Prostate gland (tissue), 2 donors: ENCODE results near the gene STOX2. TPM values are rescaled to one million over a fixed set of nuclear protein-coding genes. Genes with fewer than 3 reads are reported as not detected.

ENCODE experiments used
- DNase-seq: peaks from one replicate; pipeline ENCODE4 v3.0.0-alpha.2; 2019; ENCODE audit warnings: low spot score
- H3K27ac ChIP-seq, 2 donors: fragments of 200-600 bp; sonication (generic); 2 replicates each; pipeline ENCODE4 v1.5.1; 2017 to 2019
- H3K27me3 ChIP-seq: fragments of 200-600 bp; sonication (generic); replicated peaks from 2 replicates; pipeline ENCODE4 v1.5.1; 2019; ENCODE audit not compliant: insufficient read depth
- H3K36me3 ChIP-seq, 2 donors: fragments of 200-600 bp; sonication (generic); 1 replicate in 1 of 2; 2 replicates in 1 of 2; pipeline versions ENCODE4 v1.5.1 to v1.8.1; 2017 to 2019
- H3K4me1 ChIP-seq: fragments of 200-600 bp; sonication (generic); replicated peaks from 2 replicates; pipeline ENCODE4 v1.5.1; 2019
- H3K4me3 ChIP-seq, 2 donors: fragments of 200-600 bp; sonication (generic); 2 replicates each; pipeline ENCODE4 v1.5.1; 2017 to 2019
- H3K9me3 ChIP-seq: fragments of 200-600 bp; sonication (generic); 2 replicates; pipeline ENCODE4 v1.5.1; 2017
- POLR2A ChIP-seq: fragments of 450-650 bp; IDR thresholded peaks from one replicate; pipeline ENCODE4 v1.6.1; 2016; ENCODE audit warnings: antibody characterized with exemption, mild to moderate bottlenecking
- POLR2AphosphoS5 ChIP-seq: sonication (generic); formaldehyde crosslinking; IDR thresholded peaks from one replicate; pipeline ENCODE4 v1.6.1; 2017; ENCODE audit warnings: antibody characterized with exemption
- WGBS: methylation state at CpG from one replicate; pipeline ENCODE4 v1.1.5; 2018; 5-methylcytosine and 5-hydroxymethylcytosine counted together
- intact Hi-C: fragments of 100-400 bp; cut with DNase I; formaldehyde crosslinking; loops from one replicate; pipeline ENCODE4 v1.14.2; 2022
- total RNA-seq, 2 donors: library from RNA; depleted of rRNA; stranded (reverse); fragments of >200 nt; gene quantifications; one replicate each; pipeline ENCODE4 v1.1.0, GENCODE V29; 2016
- TF ChIP-seq, protein P1 (sequence below), 4 experiments: fragments of 200-600 bp in 2 of 4; fragments of 450-650 bp in 2 of 4; sonication (generic) in 2 of 4; IDR thresholded peaks; 1 replicate in 3 of 4; 2 replicates in 1 of 4; pipeline ENCODE4 v1.5.1; 2016 to 2019; ENCODE audit warnings: antibody characterized with exemption in 4 of 4, mild to moderate bottlenecking in 2 of 4, moderate library complexity in 2 of 4

The STOX2 gene
- total RNA-seq, 2 donors from 2014 or later = 12.9 to 14.9 TPM

DNA sequence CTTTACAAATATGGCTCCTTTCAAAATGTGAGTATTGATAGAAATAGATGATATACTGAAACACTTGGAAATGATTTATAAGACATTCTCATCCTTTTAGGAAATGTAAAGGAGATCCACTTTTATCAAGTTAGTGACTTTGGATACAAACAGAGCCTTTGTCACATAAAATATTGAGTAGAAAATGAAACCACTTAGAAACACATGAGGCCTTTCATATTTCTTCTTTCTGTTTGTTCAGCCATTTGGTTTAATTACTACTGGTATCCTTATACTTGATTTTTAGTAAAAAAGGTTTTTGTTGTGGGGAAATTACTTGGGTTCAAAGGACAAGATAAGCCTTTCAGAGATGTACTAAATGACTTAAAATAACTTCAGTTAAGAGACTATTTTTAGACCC is 4.1 kb downstream of the STOX2 start:
- no peak for TF ChIP-seq POLR2AphosphoS5
- TF ChIP-seq POLR2A = no peak
- TF ChIP-seq, protein P1, sequence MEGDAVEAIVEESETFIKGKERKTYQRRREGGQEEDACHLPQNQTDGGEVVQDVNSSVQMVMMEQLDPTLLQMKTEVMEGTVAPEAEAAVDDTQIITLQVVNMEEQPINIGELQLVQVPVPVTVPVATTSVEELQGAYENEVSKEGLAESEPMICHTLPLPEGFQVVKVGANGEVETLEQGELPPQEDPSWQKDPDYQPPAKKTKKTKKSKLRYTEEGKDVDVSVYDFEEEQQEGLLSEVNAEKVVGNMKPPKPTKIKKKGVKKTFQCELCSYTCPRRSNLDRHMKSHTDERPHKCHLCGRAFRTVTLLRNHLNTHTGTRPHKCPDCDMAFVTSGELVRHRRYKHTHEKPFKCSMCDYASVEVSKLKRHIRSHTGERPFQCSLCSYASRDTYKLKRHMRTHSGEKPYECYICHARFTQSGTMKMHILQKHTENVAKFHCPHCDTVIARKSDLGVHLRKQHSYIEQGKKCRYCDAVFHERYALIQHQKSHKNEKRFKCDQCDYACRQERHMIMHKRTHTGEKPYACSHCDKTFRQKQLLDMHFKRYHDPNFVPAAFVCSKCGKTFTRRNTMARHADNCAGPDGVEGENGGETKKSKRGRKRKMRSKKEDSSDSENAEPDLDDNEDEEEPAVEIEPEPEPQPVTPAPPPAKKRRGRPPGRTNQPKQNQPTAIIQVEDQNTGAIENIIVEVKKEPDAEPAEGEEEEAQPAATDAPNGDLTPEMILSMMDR (IDR thresholded peaks at IDR 0.05) = no peak
- no peak overlapping the region for H3K27ac ChIP-seq
- DNase-seq = no peak

DNA sequence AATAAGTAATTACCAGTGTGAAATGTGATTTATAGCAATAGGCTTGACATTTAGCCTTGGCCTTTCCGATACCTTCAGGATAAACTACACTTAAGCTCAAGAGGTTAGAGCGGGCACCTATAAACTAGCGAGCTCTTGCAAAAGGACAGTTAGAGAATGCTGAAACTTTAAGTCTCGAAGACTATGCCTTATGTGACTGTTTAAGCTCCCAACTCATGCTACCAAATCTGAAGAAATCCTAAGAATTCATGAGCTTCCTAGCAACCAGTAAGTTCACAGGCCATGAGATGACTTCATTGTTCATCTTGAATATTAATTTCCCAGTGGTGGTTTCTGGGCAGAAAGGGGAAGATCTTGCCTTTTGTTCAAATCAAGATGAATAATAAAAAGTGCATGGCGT is 4.7 kb downstream of the STOX2 start:
- DNase-seq = no peak
- no peaks in the 10 kb centered on the region for H3K27me3 ChIP-seq
- intact Hi-C loops = loop anchor here (5.0 to 10.0 kb wide), 3 partner anchors 78 to 255 kb away; no protein-coding TSS in a partner anchor
- H3K9me3 ChIP-seq = no peaks in the 10 kb centered on the region
- H3K36me3 ChIP-seq = no peaks in the 10 kb centered on the region
- no peak overlapping the region for H3K4me3 ChIP-seq
- over 99% methylated on average over 5 of the region's 5 CpGs for WGBS
- H3K4me1 ChIP-seq = no peaks in the 10 kb centered on the region
- TF ChIP-seq POLR2AphosphoS5 (no peak), POLR2A (no peak)
- TF ChIP-seq, protein P1 (IDR thresholded peaks at IDR 0.05) = no peak
- H3K27ac ChIP-seq = no peak overlapping the region

More for the DNA sequence above, 4.1 kb downstream of the STOX2 start:
- Histone ChIP-seq H3K9me3 (no peaks in the 10 kb centered on the region), H3K4me3 (no peak overlapping the region), H3K4me1 (no peaks in the 10 kb centered on the region), H3K36me3 (no peaks in the 10 kb centered on the region), H3K27me3 (no peaks in the 10 kb centered on the region)
- intact Hi-C loops = loop anchor here (5.0 to 10.0 kb wide), 3 partner anchors 78 to 256 kb away; no protein-coding TSS in a partner anchor

DNA sequence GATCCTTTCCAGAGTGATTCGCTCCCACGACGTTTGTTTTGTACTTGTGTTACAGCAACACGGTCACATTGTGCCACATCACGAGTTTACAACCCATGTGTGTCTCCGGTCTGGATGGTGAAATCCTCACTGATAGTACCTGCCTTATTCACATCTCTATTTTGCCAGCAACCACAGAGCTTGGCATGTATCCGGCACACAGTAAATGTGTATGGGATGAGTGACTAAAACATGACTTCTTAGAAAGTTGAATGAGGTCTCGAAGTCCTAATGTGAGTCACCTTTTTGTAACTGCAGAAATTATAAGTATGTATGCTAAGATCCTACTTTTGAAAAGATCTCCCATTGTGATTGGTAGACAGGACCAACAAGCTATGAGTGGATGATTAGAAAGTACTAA is 7.5 kb downstream of the STOX2 start:
- 98% methylated on average over 8 of the region's 8 CpGs for WGBS
- DNase-seq = no peak
- TF ChIP-seq POLR2AphosphoS5 (no peak), POLR2A (no peak)
- TF ChIP-seq, protein P1 (IDR thresholded peaks at IDR 0.05) = no peak

DNA sequence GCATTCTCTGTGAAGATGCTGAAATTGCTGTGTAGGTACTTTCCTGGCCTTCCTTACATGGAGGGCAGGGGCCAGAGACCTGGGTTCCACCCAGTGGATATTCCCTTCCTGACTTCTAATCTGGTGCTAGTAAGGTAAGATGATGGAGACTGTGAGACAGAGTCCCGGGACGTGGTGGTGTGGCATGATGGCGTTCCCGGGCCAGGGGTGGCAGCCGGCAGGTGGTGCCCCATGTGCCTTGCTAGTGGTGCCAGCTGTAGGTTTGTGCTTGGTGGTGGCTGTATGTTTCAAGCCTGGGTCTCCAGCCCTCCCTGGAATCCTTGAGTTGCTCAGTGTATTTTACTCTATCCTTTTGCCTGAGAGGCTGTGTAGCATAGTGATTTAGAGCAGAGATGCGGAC is 10.9 kb downstream of the STOX2 start:
- Histone ChIP-seq H3K27ac (no peak overlapping the region), H3K4me1 (no peaks in the 10 kb centered on the region), H3K9me3 (no peaks in the 10 kb centered on the region), H3K4me3 (no peak overlapping the region), H3K27me3 (no peaks in the 10 kb centered on the region), H3K36me3 (no peaks in the 10 kb centered on the region)
- WGBS = 79% methylated on average over 6 of the region's 6 CpGs
- no peak for DNase-seq
- TF ChIP-seq POLR2AphosphoS5 (no peak), POLR2A (no peak)
- TF ChIP-seq, protein P1 (IDR thresholded peaks at IDR 0.05) = no peak
- intact Hi-C loops = no loop called here

More for the DNA sequence above, 7.5 kb downstream of the STOX2 start:
- intact Hi-C loops = no loop called here
- Histone ChIP-seq H3K36me3 (no peaks in the 10 kb centered on the region), H3K9me3 (no peaks in the 10 kb centered on the region), H3K4me1 (no peaks in the 10 kb centered on the region), H3K4me3 (no peak overlapping the region), H3K27me3 (no peaks in the 10 kb centered on the region), H3K27ac (no peak overlapping the region)

DNA sequence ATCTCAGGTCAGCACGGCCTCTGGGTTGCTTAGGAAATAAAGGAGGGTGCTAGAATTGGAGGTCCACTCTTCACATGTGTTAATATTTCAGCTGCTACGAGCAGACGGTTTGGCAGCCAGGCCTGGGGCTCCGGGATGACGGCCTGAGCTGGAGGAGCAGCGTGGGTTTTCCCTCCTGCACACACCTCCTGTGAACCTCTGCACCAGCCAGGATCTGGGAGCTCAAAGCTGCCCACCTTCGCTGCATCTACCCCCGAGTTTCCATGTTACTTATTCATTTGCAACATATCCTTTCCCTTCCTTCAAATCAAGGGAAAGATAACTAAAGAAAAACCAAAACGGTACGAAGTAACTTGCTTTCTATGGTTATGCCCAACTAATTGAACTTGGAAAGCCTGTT is 13.6 kb downstream of the STOX2 start:
- H3K4me3 ChIP-seq = no peak overlapping the region
- H3K27me3 ChIP-seq = no peaks in the 10 kb centered on the region
- H3K9me3 ChIP-seq = no peaks in the 10 kb centered on the region
- WGBS = 91% methylated on average over 10 of the region's 10 CpGs
- no peak for DNase-seq
- TF ChIP-seq POLR2A (no peak), POLR2AphosphoS5 (no peak)
- TF ChIP-seq, protein P1 (IDR thresholded peaks at IDR 0.05) = no peak
- H3K27ac ChIP-seq = no peak overlapping the region
- no peaks in the 10 kb centered on the region for H3K4me1 ChIP-seq
- no peaks in the 10 kb centered on the region for H3K36me3 ChIP-seq
- intact Hi-C loops = no loop called here
